Non-pigmented ciliary epithelial cell (primary cell): Measurements from ENCODE around the gene MFAP3.

Experiments used
- DNase-seq: peaks from one replicate; pipeline ENCODE4 v3.0.0-alpha.2; 2010; ENCODE audit warnings: low read depth

MFAP3 gene

DNA sequence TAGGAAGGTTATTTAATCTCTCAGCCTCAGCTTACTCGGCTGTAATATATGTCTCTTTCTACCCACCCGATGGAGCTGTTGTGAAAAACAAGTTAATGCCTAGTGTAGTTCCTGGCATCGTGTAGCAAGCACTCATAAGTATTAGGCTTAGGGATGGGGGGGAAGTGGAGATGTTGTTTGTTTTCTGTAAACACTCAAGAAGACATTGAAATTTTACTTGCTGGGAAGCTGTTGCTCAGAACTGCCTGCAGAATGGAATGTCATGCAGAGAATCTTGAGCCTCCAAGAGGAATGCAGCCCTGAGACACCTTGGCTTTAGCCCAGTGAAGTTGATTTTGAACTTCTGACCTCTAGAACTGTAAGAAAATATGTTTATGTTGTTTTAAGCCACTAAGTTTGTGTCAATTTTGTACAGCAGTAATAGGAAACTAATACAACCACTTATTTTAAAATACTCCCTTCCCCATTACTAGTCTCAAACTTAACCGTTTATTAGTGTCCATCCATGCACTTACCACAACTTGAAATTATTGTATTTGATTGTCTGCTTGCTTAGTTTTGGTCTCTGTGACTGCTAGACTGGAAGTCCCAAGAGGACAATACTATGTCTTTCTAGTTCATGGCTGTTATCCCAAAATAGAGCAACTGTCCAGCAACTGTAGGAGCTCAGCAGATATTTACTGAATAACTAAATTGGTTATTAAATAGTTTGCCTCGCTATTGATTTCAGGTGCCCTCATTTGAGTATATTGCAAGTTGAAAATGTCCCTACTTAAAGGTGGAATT lies 53.8 kb downstream of the MFAP3 start:
- DNase-seq = peak; percentile 41

DNA sequence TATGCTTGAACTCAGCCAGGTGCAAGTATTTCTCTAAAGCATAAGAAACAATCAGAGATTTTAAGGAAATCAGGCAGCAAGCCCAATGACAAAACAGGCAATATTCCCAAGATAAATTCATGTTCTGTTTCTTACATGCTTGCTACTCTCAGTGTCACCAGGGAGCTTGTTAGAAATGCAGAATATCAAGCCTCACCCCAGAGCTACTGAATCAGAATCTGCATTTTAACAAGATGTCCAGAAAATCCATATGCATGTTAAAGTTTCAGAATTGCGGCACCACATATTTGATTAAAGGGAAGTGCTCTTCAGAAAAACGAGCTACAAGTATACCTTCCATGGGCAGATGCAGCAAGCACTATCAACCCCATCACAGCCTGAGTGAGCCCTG lies 54.4 kb downstream of the MFAP3 start:
- no peak for DNase-seq

DNA sequence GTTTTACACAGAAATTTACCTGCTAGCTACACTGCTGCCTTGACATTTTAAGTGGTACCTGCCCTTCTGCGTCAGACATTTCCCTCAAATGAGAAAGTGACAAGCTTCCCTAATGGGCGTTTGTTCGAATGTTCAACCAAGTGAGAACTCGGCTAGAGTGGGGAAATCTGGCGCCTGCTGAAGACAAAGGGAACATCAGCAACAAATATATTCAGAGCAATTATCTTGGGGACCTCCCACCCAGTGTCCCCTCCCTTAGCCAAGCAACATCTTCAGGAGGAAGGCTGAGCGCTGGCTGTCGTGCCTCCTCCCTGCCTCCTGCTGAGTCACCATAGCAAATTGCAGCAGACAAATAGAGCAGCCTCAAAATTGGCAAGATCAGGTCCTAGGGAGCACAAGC lies 57.1 kb downstream of the MFAP3 start:
- no peak for DNase-seq

DNA sequence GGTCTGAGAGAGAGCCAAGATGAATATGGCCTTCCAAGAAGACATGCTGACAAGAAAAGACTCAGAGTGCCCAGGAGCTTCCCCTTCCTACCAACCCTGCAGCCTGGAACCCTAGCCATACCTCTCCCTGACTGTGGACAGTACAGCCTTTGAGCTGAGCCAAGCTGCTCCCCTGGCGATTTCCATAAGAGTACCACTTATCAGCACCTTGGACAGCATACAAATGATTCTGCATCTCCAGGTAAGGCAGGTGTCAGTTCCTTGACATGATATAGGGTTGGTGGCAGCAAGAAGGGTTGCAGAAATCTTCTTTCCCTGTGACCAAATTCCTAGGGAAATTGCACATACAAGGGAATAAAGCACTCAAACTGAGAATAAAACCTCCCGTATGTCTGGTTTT lies 58.3 kb downstream of the MFAP3 start:
- no peak for DNase-seq

DNA sequence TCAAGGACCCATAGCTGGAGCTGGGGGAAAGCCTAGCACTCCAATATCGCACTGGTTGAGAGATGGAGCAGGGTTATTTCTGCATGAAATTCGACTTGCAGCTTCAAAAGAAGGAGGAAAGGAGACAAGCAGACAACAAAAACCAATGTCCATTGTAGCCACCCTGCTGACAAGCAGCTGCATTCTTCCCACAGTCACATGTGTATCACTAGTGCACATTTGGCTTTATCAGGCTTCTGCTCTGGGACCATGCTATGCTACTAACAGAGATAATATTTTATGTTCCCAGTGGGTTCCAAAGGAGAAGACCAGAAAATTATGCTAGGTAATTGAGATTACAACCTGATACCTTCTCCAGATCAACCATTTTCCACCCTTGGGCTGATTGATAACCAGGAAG lies 59.7 kb downstream of the MFAP3 start:
- no peak for DNase-seq

DNA sequence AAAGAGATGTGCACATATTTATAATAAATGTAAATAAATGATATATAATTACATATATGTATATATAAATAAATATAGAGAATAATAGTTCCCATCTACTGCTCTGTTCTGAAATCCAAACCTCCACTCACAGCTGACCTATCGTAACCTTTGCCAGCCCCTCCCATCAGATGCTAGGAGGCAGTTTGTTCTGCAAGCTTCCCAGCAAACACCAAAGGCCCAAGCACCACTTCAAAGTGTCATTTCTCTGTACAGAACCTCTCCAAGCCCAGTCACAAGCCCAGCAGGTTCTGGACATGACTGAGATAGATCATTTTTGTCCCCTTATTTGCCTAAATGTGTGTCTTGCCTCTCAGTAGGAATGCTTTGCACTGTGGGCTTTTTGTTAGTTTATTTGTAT lies 62.4 kb downstream of the MFAP3 start:
- DNase-seq = no peak

DNA sequence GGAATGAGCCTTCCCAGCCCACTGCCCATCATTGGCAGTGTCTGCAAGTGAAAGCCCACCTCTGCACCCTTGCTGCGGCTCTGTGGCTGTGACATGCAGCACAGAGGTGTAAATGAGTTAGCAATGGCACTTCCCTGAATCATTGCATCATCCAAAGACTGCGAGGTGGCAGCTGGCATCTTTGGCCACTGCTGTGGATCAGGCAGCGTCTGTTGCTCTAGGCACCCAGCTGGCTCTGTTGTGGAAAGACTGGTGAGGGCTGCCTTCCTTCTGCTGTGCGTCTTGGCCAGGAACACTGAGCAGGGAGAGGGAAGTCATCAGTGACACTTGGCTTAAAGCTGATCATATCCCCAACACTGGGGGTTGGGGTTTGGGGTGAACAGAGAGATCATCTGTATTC lies 64.5 kb downstream of the MFAP3 start:
- DNase-seq = no peak
